Mammary epithelial cell (primary cell): ENCODE results near the gene MUC3A.

Source experiments
- CTCF ChIP-seq, 2 donors: IDR thresholded peaks in 1 of 2; conservative IDR thresholded peaks in 1 of 2; 2 replicates each; pipeline ENCODE4 v1.5.1; 2011 to 2012; ENCODE audit warnings: inconsistent platforms in 2 of 2, low read length in 2 of 2, mild to moderate bottlenecking in 2 of 2, control low read depth in 1 of 2, low read depth in 1 of 2; ENCODE audit not compliant: insufficient read depth in 1 of 2; ENCODE audit errors: extremely low read depth in 1 of 2
- EZH2 ChIP-seq: IDR thresholded peaks from 2 replicates; pipeline ENCODE4 v1.6.1; 2012; ENCODE audit warnings: low read length, inconsistent platforms, borderline replicate concordance

- no peak for TF ChIP-seq CTCF (conservative IDR thresholded peaks at IDR 0.05 in 1 of 2, IDR thresholded peaks at IDR 0.05 in 1 of 2; ENCODE audit: extremely low read depth in 1 of 2, insufficient read depth in 1 of 2, low read depth in 1 of 2, low read length in 2 of 2)
- TF ChIP-seq EZH2: no peak
These were observed 3.3 kb downstream of the MUC3A start for GRCh38 chr7:100952641-100953040.
